ENCODE measurements around the gene RBPJL. TPM values are rescaled to one million over a fixed set of nuclear protein-coding genes. Genes with fewer than 3 reads are reported as not detected.
A peak's percentile ranks its signal among the peaks of the same experiment; 100 is the strongest.

Gene RBPJL
- total RNA-seq, 1 experiment from 2014 or later, result not detected

- TF ChIP-seq ELF1 (IDR thresholded peaks at IDR 0.05; ENCODE audit: borderline replicate concordance, low read depth) (no peak), RAD21 (IDR thresholded peaks at IDR 0.05; ENCODE audit: low read depth) (no peak), POLR2A (IDR thresholded peaks at IDR 0.05; ENCODE audit: borderline replicate concordance, extremely low read depth, insufficient read depth, insufficient read length) (no peak), EZH2phosphoT487 (IDR thresholded peaks at IDR 0.05; ENCODE audit: borderline replicate concordance) (no peak), MAX (IDR thresholded peaks at IDR 0.05) (no peak), EZH2 (IDR thresholded peaks at IDR 0.05) (no peak), FOSL1 (IDR thresholded peaks at IDR 0.05; ENCODE audit: low read depth) (no peak), JUND (IDR thresholded peaks at IDR 0.05) (no peak)
- TF ChIP-seq, protein P1, sequence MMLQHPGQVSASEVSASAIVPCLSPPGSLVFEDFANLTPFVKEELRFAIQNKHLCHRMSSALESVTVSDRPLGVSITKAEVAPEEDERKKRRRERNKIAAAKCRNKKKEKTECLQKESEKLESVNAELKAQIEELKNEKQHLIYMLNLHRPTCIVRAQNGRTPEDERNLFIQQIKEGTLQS (IDR thresholded peaks at IDR 0.05), result no peak
Measured at GRCh38 chr20:45282700-45283550, 23.7 kb upstream of the RBPJL start (continued).

- Histone ChIP-seq H3K4me2 (ENCODE audit: low read length) (peak overlapping the region; percentile 41), H3K27me3 (ENCODE audit: insufficient read depth, low read length) (no peaks in the 10 kb centered on the region), H3K9me3 (ENCODE audit: control insufficient read depth in 1 of 2, insufficient read depth in 1 of 2, low read depth in 1 of 2, low read length in 2 of 2) (no peaks in the 10 kb centered on the region), H3K36me3 (ENCODE audit: control insufficient read depth in 1 of 2, insufficient read depth in 2 of 2, low read length in 2 of 2) (no peaks in the 10 kb centered on the region), H3K4me3 (replicated peaks in 1 of 2; ENCODE audit: low read depth in 1 of 2, low read length in 2 of 2) (no peak overlapping the region), H3K79me2 (ENCODE audit: insufficient read depth, low read length) (no peaks in the 10 kb centered on the region), H3K9ac (ENCODE audit: low read length) (no peak overlapping the region), H3K9me2 (ENCODE audit: insufficient read depth) (no peaks in the 10 kb centered on the region), H3K4me1 (ENCODE audit: control insufficient read depth in 1 of 2, insufficient read depth in 2 of 2, low read length in 2 of 2) (peaks cover 0 to 11% of the 10 kb centered on the region in 2 experiments; a peak in 3 of 4 replicates), H3K27ac (ENCODE audit: low read depth, low read length) (no peak overlapping the region), H2AFZ (ENCODE audit: low read depth, low read length, poor library complexity, severe bottlenecking) (no peak overlapping the region), H4K20me1 (ENCODE audit: insufficient read depth) (no peaks in the 10 kb centered on the region)
- peak; percentile 89 for ATAC-seq
- ChIA-PET CTCF (interaction anchor here (1.1 to 2.2 kb wide), 2 partner anchors 8 to 10 kb away, joined by 4 to 9 read pairs; no protein-coding TSS in a partner anchor), POLR2A (no interaction called here), RAD21 (ENCODE audit: low non-redundant PET in 1 of 2, low total read pairs in 2 of 2, uncharacterized antibody in 2 of 2, unreplicated experiment in 2 of 2) (no interaction called here)
- TF ChIP-seq EZH2phosphoT487 (IDR thresholded peaks at IDR 0.05; ENCODE audit: borderline replicate concordance) (no peak), CEBPB (IDR thresholded peaks at IDR 0.05; ENCODE audit: low read depth) (no peak), CTCF (IDR thresholded peaks at IDR 0.05 in 2 of 3, conservative IDR thresholded peaks at IDR 0.05 in 1 of 3; ENCODE audit: borderline replicate concordance in 1 of 3, insufficient read depth in 1 of 3, low read depth in 2 of 3, low read length in 2 of 3) (no peak)
- intact Hi-C loops (cut with micrococcal nuclease), result no loop called here
- BruUV-seq (replicated peaks), result no TSS peak
- DNase-seq (ENCODE audit: low read depth, low spot score), result no peak
Measured at GRCh38 chr20:45283551-45284057, 23.0 kb upstream of the RBPJL start.
